ENCODE results near the gene PPP1R12C. TPM values are rescaled to one million over a fixed set of nuclear protein-coding genes. Genes with fewer than 3 reads are reported as not detected.

PPP1R12C gene
- total RNA-seq, 1 experiment from 2014 or later, result 76.4 TPM

- CTCF ChIA-PET, result no interaction called here
- Mint-ChIP-seq H3K4me1 (ENCODE audit: insufficient read depth, unreplicated experiment) (peaks cover 20% of the 10 kb centered on the region), H3K27ac (ENCODE audit: low read depth, unreplicated experiment) (peak overlapping the region; percentile 23), H3K9me3 (ENCODE audit: unreplicated experiment) (no peaks in the 10 kb centered on the region), H3K36me3 (ENCODE audit: insufficient read depth, unreplicated experiment) (no peaks in the 10 kb centered on the region), H3K4me3 (ENCODE audit: unreplicated experiment) (peak overlapping the region; percentile 71), H3K27me3 (ENCODE audit: insufficient read depth, unreplicated experiment) (no peaks in the 10 kb centered on the region)
- POLR2A ChIA-PET, result no interaction called here
- intact Hi-C loops (cut with micrococcal nuclease), result no loop called here
- BruUV-seq (replicated peaks), result no TSS peak
- no peak for DNase-seq (ENCODE audit: unreplicated experiment)
- no peak for TF ChIP-seq CTCF (IDR thresholded peaks at IDR 0.05; ENCODE audit: unreplicated experiment)
Observed at GRCh38 chr19:55079400-55080038, 37.9 kb downstream of the PPP1R12C start.

GRCh38 chr19:55078996-55079395 is 38.4 kb downstream of the PPP1R12C start:
- peaks cover 20% of the 10 kb centered on the region for H3K4me1 Mint-ChIP-seq (ENCODE audit: insufficient read depth, unreplicated experiment)
- no peak overlapping the region for H3K4me3 Mint-ChIP-seq (ENCODE audit: unreplicated experiment)
- no peak for TF ChIP-seq CTCF (IDR thresholded peaks at IDR 0.05; ENCODE audit: unreplicated experiment)
- DNase-seq (ENCODE audit: unreplicated experiment), result no peak
- ChIA-PET POLR2A (no interaction called here), CTCF (no interaction called here)
- no peak overlapping the region for H3K27ac Mint-ChIP-seq (ENCODE audit: low read depth, unreplicated experiment)
- H3K36me3 Mint-ChIP-seq (ENCODE audit: insufficient read depth, unreplicated experiment), result no peaks in the 10 kb centered on the region
- H3K27me3 Mint-ChIP-seq (ENCODE audit: insufficient read depth, unreplicated experiment), result no peaks in the 10 kb centered on the region
- H3K9me3 Mint-ChIP-seq (ENCODE audit: unreplicated experiment), result peaks cover under 1% of the 10 kb centered on the region
- BruUV-seq (replicated peaks), result no TSS peak
- intact Hi-C loops (cut with micrococcal nuclease), result no loop called here

GRCh38 chr19:55077106-55077505 is 40.3 kb downstream of the PPP1R12C start:
- DNase-seq (ENCODE audit: unreplicated experiment), result no peak
- POLR2A ChIA-PET, result interaction anchor here (0.7 to 2.1 kb wide), 2 partner anchors 24 to 39 kb away, joined by 3 to 6 read pairs; no protein-coding TSS in a partner anchor
- no peak for TF ChIP-seq CTCF (IDR thresholded peaks at IDR 0.05; ENCODE audit: unreplicated experiment)
- Mint-ChIP-seq H3K27ac (ENCODE audit: low read depth, unreplicated experiment) (peak overlapping the region; percentile 39), H3K4me1 (ENCODE audit: insufficient read depth, unreplicated experiment) (peaks cover 22% of the 10 kb centered on the region), H3K36me3 (ENCODE audit: insufficient read depth, unreplicated experiment) (no peaks in the 10 kb centered on the region), H3K27me3 (ENCODE audit: insufficient read depth, unreplicated experiment) (no peaks in the 10 kb centered on the region), H3K9me3 (ENCODE audit: unreplicated experiment) (peaks cover 5% of the 10 kb centered on the region), H3K4me3 (ENCODE audit: unreplicated experiment) (no peak overlapping the region)
- intact Hi-C loops (cut with micrococcal nuclease), result no loop called here
- CTCF ChIA-PET, result interaction anchor here (0.6 to 4.5 kb wide), 2 partner anchors 12 to 427 kb away, joined by 3 to 29 read pairs; no protein-coding TSS in a partner anchor
- BruUV-seq (replicated peaks), result no TSS peak

- peak overlapping the region; percentile 39 for H3K27ac Mint-ChIP-seq (ENCODE audit: low read depth, unreplicated experiment)
- POLR2A ChIA-PET, result interaction anchor here (0.7 to 2.5 kb wide), 3 partner anchors 14 to 40 kb away, joined by 3 to 11 read pairs (median 6); partner anchors contain the start of gene RDH13
- peak overlapping the region; percentile 23 for H3K4me3 Mint-ChIP-seq (ENCODE audit: unreplicated experiment)
- CTCF ChIA-PET, result interaction anchor here (4.5 kb wide), 1 partner anchor 12 kb away, joined by 29 read pairs; no protein-coding TSS in a partner anchor
- BruUV-seq (replicated peaks), result no TSS peak
- H3K9me3 Mint-ChIP-seq (ENCODE audit: unreplicated experiment), result peaks cover 5% of the 10 kb centered on the region
- peaks cover 29% of the 10 kb centered on the region for H3K4me1 Mint-ChIP-seq (ENCODE audit: insufficient read depth, unreplicated experiment)
- intact Hi-C loops (cut with micrococcal nuclease), result no loop called here
- H3K36me3 Mint-ChIP-seq (ENCODE audit: insufficient read depth, unreplicated experiment), result no peaks in the 10 kb centered on the region
- no peak for DNase-seq (ENCODE audit: unreplicated experiment)
- no peaks in the 10 kb centered on the region for H3K27me3 Mint-ChIP-seq (ENCODE audit: insufficient read depth, unreplicated experiment)
- no peak for TF ChIP-seq CTCF (IDR thresholded peaks at IDR 0.05; ENCODE audit: unreplicated experiment)
Observed at GRCh38 chr19:55076321-55076720, 41.1 kb downstream of the PPP1R12C start.
